OCI-LY7 (cell line): ENCODE data around the gene CCNI. TPM values are rescaled to one million over a fixed set of nuclear protein-coding genes. Genes with fewer than 3 reads are reported as not detected.
"Not testable (repeated sequence)": the region's sequence is repeated elsewhere in the genome, so short reads cannot be mapped to it uniquely, and the experiment has no call there.

ENCODE experiments used
- BruUV-seq: library from RNA; stranded (reverse); fragments of 400-500 nt; replicated peaks from 2 replicates; lab custom pipeline; 2021; lab: Mats Ljungman, UMichigan
- CTCF ChIA-PET: fragments of 300-600 bp; sonication (Branson Sonifier 250); formaldehyde crosslinking; loops from one replicate; lab custom pipeline; 2022; ENCODE audit warnings: antibody characterized with exemption; ENCODE audit not compliant: unreplicated experiment; lab: Charles Lee
- POLR2A ChIA-PET: fragments of 300-600 bp; sonication (Branson Sonifier 250); formaldehyde crosslinking; loops from one replicate; lab custom pipeline; 2022; ENCODE audit warnings: antibody characterized with exemption; lab: Charles Lee
- DNase-seq: peaks from one replicate; pipeline ENCODE4 v3.0.0-alpha.2; 2015; ENCODE audit warnings: low spot score
- H2AFZ ChIP-seq: fragments of 200-600 bp; sonication (generic), shearing (Covaris generic); 2 replicates; pipeline ENCODE4 v1.6.1; 2014; ENCODE audit warnings: mild to moderate bottlenecking, antibody characterized with exemption, low read length, moderate library complexity
- H3K27ac ChIP-seq: fragments of 200-600 bp; sonication (generic); 2 replicates; pipeline ENCODE4 v1.5.1; 2014; ENCODE audit warnings: mixed run types, low read depth, mild to moderate bottlenecking, moderate library complexity, low read length, inconsistent platforms; ENCODE audit not compliant: poor library complexity, severe bottlenecking
- H3K36me3 ChIP-seq: fragments of 200-600 bp; sonication (generic); 2 replicates; pipeline ENCODE4 v1.6.1; 2014; ENCODE audit warnings: mild to moderate bottlenecking, antibody characterized with exemption, low read length, moderate library complexity, mixed read lengths; ENCODE audit not compliant: insufficient read depth
- H3K4me1 ChIP-seq: fragments of 200-600 bp; sonication (generic); 2 replicates; pipeline ENCODE4 v1.5.1; 2014; ENCODE audit warnings: mild to moderate bottlenecking, low read length; ENCODE audit not compliant: insufficient read depth, poor library complexity, severe bottlenecking
- H3K4me2 ChIP-seq: fragments of 200-600 bp; sonication (generic); 2 replicates; pipeline ENCODE4 v1.6.1; 2014; ENCODE audit warnings: mild to moderate bottlenecking, low read length
- H3K4me3 ChIP-seq: fragments of 200-600 bp; sonication (generic); 2 replicates; pipeline ENCODE4 v1.5.1; 2014; ENCODE audit warnings: mild to moderate bottlenecking, low read depth, low read length; ENCODE audit not compliant: poor library complexity, severe bottlenecking
- H3K79me2 ChIP-seq: fragments of 200-600 bp; sonication (generic); 2 replicates; pipeline ENCODE4 v1.6.1; 2016; ENCODE audit warnings: low read depth, mild to moderate bottlenecking, low read length, moderate library complexity, mixed read lengths; ENCODE audit not compliant: insufficient read depth
- H3K9me2 ChIP-seq: fragments of 200-600 bp; sonication (generic); 2 replicates; pipeline ENCODE4 v1.6.1; 2016; ENCODE audit warnings: mild to moderate bottlenecking, low read length, mixed read lengths; ENCODE audit not compliant: insufficient read depth
- H3K9me3 ChIP-seq: fragments of 200-600 bp; sonication (generic); 2 replicates; pipeline ENCODE4 v1.6.1; 2014; ENCODE audit warnings: mild to moderate bottlenecking, mixed run types, low read length, mixed read lengths
- H4K20me1 ChIP-seq: fragments of 200-600 bp; sonication (generic); 2 replicates; pipeline ENCODE4 v1.6.1; 2014; ENCODE audit warnings: mild to moderate bottlenecking, antibody characterized with exemption, low read length, moderate library complexity, mixed read lengths; ENCODE audit not compliant: insufficient read depth
- CTCF ChIP-seq: fragments of 200-600 bp; sonication (generic); conservative IDR thresholded peaks from 2 replicates; pipeline ENCODE4 v1.5.1; 2014; ENCODE audit warnings: mild to moderate bottlenecking, antibody characterized with exemption, low read length, moderate library complexity, mixed read lengths
- EZH2phosphoT487 ChIP-seq: fragments of 200-600 bp; sonication (generic); IDR thresholded peaks from 2 replicates; pipeline ENCODE4 v1.6.1; 2018; ENCODE audit warnings: low read depth, borderline replicate concordance, mild to moderate bottlenecking, mixed run types, antibody characterized with exemption, low read length, moderate library complexity, mixed read lengths
- intact Hi-C: fragments of 100-400 bp; cut with micrococcal nuclease; formaldehyde crosslinking; loops from one replicate; pipeline ENCODE4 v1.10.0; 2022; ENCODE audit not compliant: unreplicated experiment
- total RNA-seq, 2 experiments: library from RNA; depleted of rRNA in 1 of 2; stranded (reverse); fragments of >200 nt in 1 of 2; shearing (Covaris generic) in 1 of 2; gene quantifications; 2 replicates each; pipeline ENCODE4 v1.2.3, GENCODE V29; 2014 to 2022

The CCNI gene
- total RNA-seq, 2 experiments from 2014 or later, result 105 to 293 TPM

GRCh38 chr4:77037736-77038135 is 38.1 kb downstream of the CCNI start:
- POLR2A ChIA-PET, result interaction anchor here (0.6 kb wide), 1 partner anchor 25 kb away, joined by 4 read pairs; no protein-coding TSS in a partner anchor
- BruUV-seq, result no TSS peak
- TF ChIP-seq EZH2phosphoT487 (no peak), CTCF (no peak)

GRCh38 chr4:77037168-77037567 is 38.6 kb downstream of the CCNI start:
- H3K9me3 ChIP-seq, H3K79me2 ChIP-seq, DNase-seq, H3K9me2 ChIP-seq, H3K4me3 ChIP-seq, CTCF ChIA-PET, H3K27ac ChIP-seq, BruUV-seq, H4K20me1 ChIP-seq, H3K4me2 ChIP-seq, POLR2A ChIA-PET, intact Hi-C loops, H2AFZ ChIP-seq, H3K4me1 ChIP-seq: not testable (repeated sequence)
- peaks cover 36% of the 10 kb centered on the region for H3K36me3 ChIP-seq

More at GRCh38 chr4:77037736-77038135, 38.1 kb downstream of the CCNI start:
- intact Hi-C loops, result no loop called here
- Histone ChIP-seq H3K36me3 (peaks cover 37% of the 10 kb centered on the region), H3K27ac (no peak overlapping the region), H4K20me1 (no peaks in the 10 kb centered on the region), H3K9me3 (no peaks in the 10 kb centered on the region), H3K4me2 (no peak overlapping the region), H3K9me2 (no peaks in the 10 kb centered on the region), H2AFZ (no peak overlapping the region), H3K79me2 (no peaks in the 10 kb centered on the region), H3K4me3 (no peak overlapping the region), H3K4me1 (peaks cover 8% of the 10 kb centered on the region)
- DNase-seq, result no peak
- CTCF ChIA-PET, result no interaction called here

- H4K20me1 ChIP-seq, result no peaks in the 10 kb centered on the region
- no peaks in the 10 kb centered on the region for H3K9me3 ChIP-seq
- H3K4me2 ChIP-seq, result no peak overlapping the region
- peaks cover 44% of the 10 kb centered on the region for H3K36me3 ChIP-seq
- BruUV-seq, result no TSS peak
- no peak overlapping the region for H3K4me3 ChIP-seq
- no peaks in the 10 kb centered on the region for H3K9me2 ChIP-seq
- no peak for DNase-seq
- POLR2A ChIA-PET, result interaction anchor here (0.6 kb wide), 1 partner anchor 90 kb away, joined by 3 read pairs; no protein-coding TSS in a partner anchor
- CTCF ChIA-PET, result no interaction called here
- no peaks in the 10 kb centered on the region for H3K79me2 ChIP-seq
- no peak overlapping the region for H3K27ac ChIP-seq
- intact Hi-C loops, result no loop called here
- peaks cover 3% of the 10 kb centered on the region for H3K4me1 ChIP-seq
- H2AFZ ChIP-seq, result no peak overlapping the region
- TF ChIP-seq CTCF (no peak), EZH2phosphoT487 (no peak)
These were observed 39.6 kb downstream of the CCNI start for GRCh38 chr4:77036206-77036605.
